Stimulated activated CD8-positive, alpha-beta memory T cell treated with anti-CD3 and anti-CD28 coated beads, Interleukin-12 subunit alpha, Interleukin-12 subunit beta, amount 100 ng/mL, for 24 hours (primary cell): ENCODE data around the gene GPR132.
"Not testable (repeated sequence)": the region's sequence is repeated elsewhere in the genome, so short reads cannot be mapped to it uniquely, and the experiment has no call there.

Source experiments
- DNase-seq: peaks from one replicate; pipeline ENCODE4 v3.0.0-alpha.2; 2020; ENCODE audit errors: extremely low read depth

The GPR132 gene

GRCh38 chr14:105065280-105066228 lies at the start of gene GPR132:
TSS of gene GPR132 (minus strand) at chr14:105065430. CDS start at chr14:105055420, 10,010 bp downstream.
- peak; percentile 71 for DNase-seq

- DNase-seq = not testable (repeated sequence)
Observed at GRCh38 chr14:105109243-105109642, 44.0 kb upstream of the GPR132 start.

GRCh38 chr14:105108516-105108864 lies 43.3 kb upstream of the GPR132 start:
- no peak for DNase-seq

- DNase-seq = no peak
Observed at GRCh38 chr14:105107781-105108515, 42.7 kb upstream of the GPR132 start.

- no peak for DNase-seq
Observed at GRCh38 chr14:105107351-105107750, 42.1 kb upstream of the GPR132 start.

GRCh38 chr14:105105158-105105557 lies 39.9 kb upstream of the GPR132 start:
- no peak for DNase-seq

- DNase-seq = no peak
Observed at GRCh38 chr14:105102893-105103292, 37.7 kb upstream of the GPR132 start.

- no peak for DNase-seq
Observed at GRCh38 chr14:105102361-105102870, 37.2 kb upstream of the GPR132 start.

- no peak for DNase-seq
Observed at GRCh38 chr14:105100910-105101309, 35.7 kb upstream of the GPR132 start.

GRCh38 chr14:105099778-105100177 lies 34.5 kb upstream of the GPR132 start:
- DNase-seq = no peak

GRCh38 chr14:105098316-105098715 lies 33.1 kb upstream of the GPR132 start:
- DNase-seq = no peak

GRCh38 chr14:105097794-105098127 lies 32.5 kb upstream of the GPR132 start:
- DNase-seq = no peak

GRCh38 chr14:105096206-105096875 lies 31.1 kb upstream of the GPR132 start:
- DNase-seq = no peak

- no peak for DNase-seq
Observed at GRCh38 chr14:105095236-105095805, 30.1 kb upstream of the GPR132 start.

GRCh38 chr14:105094193-105094907 lies 29.1 kb upstream of the GPR132 start:
- DNase-seq = no peak

GRCh38 chr14:105093431-105094192 lies 28.4 kb upstream of the GPR132 start:
- DNase-seq = peak; percentile 58

- DNase-seq = peak; percentile 24
Observed at GRCh38 chr14:105093038-105093430, 27.8 kb upstream of the GPR132 start.

GRCh38 chr14:105092171-105093037 lies 27.2 kb upstream of the GPR132 start:
- DNase-seq = no peak

GRCh38 chr14:105091517-105092170 lies 26.4 kb upstream of the GPR132 start:
- no peak for DNase-seq
